GM12874 (cell line): ENCODE results near the gene LIN54.

Experiments used
- TF ChIP-seq, protein P1 (sequence below): IDR thresholded peaks from 2 replicates; pipeline ENCODE4 v1.5.1; 2011; ENCODE audit warnings: low read depth, mild to moderate bottlenecking, control low read depth, low read length, moderate library complexity; ENCODE audit not compliant: insufficient read depth

Gene LIN54

DNA sequence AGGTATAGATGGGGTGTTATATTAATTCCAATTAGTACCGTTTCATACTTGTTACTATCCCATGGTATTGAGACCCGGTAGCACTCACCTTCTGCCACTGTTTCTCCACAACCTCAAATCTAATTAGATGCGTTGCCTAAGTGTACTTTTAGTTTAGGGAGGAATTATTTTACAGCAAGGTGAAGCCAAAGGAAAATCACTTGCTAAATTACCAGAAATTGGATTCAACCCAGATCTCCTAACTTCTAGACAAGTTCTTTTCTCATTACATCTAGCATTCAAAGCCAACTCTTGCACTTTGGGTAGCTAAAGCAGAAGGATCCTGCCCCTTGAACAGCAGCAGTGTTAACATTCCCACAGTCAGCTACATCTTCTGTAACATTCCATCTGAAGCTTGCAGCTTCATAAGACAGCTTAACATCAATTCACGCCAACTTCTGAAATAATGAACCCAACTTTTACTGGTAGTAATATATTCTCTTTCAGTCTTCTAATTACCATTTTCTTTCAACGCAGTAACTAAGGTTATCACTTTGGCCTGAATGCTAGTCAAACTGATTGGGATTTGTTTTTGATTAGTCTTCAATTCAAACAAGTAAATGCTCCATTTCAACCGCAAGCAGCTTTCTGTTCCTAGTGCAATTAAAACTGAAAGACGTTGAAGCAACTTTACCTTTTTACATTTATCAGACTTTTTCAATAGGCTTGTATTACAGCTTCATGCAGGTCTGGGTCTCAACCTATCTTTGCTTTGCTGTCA lies 118.7 kb downstream of the LIN54 start:
- TF ChIP-seq, protein P1, sequence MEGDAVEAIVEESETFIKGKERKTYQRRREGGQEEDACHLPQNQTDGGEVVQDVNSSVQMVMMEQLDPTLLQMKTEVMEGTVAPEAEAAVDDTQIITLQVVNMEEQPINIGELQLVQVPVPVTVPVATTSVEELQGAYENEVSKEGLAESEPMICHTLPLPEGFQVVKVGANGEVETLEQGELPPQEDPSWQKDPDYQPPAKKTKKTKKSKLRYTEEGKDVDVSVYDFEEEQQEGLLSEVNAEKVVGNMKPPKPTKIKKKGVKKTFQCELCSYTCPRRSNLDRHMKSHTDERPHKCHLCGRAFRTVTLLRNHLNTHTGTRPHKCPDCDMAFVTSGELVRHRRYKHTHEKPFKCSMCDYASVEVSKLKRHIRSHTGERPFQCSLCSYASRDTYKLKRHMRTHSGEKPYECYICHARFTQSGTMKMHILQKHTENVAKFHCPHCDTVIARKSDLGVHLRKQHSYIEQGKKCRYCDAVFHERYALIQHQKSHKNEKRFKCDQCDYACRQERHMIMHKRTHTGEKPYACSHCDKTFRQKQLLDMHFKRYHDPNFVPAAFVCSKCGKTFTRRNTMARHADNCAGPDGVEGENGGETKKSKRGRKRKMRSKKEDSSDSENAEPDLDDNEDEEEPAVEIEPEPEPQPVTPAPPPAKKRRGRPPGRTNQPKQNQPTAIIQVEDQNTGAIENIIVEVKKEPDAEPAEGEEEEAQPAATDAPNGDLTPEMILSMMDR, result no peak

DNA sequence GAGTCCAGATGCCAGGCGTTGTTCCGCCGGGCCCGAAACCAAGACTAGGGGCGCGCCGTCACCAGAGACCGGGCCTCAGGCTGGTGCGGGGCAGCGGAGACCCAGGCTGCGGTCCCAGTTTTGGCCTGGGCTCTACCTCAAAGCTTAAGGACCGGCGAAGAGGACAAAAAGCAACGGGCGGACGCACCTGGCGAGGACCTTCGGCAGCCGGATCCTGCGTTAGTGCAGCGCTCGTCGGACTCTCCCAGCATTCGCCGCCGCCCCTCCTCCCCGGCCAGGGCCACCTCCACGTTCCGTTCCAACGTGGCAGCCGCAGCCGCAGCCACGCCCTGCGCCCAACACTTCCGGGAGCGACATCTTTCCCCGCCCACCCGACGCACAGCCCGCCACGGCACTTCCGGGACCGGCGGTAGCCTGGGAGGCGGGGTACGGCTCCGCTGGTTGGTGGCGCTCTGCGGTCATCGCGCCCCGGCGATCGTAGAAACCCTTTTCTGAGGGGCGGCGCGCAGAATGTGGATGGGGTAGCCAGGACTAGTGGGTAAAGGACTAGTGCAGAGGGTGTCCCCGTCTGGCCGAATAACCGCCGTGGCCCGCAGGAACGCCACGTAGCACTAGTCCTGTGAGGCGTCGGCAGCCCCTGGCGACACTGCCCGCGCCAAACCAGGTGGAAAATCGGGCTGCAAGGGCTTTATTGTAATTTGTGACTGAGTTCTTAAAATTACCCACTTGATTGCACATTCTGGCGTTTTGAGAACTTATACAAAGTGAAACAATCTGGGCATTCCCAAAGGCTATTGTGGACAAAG lies 119.5 kb downstream of the LIN54 start, which contains the start of gene SEC31A:
SEC31A (minus strand) TSS at position 253 of the 806 bp plus-strand sequence. CDS start 9,217 bp downstream, outside the sequence.
- TF ChIP-seq, protein P1, result no peak

DNA sequence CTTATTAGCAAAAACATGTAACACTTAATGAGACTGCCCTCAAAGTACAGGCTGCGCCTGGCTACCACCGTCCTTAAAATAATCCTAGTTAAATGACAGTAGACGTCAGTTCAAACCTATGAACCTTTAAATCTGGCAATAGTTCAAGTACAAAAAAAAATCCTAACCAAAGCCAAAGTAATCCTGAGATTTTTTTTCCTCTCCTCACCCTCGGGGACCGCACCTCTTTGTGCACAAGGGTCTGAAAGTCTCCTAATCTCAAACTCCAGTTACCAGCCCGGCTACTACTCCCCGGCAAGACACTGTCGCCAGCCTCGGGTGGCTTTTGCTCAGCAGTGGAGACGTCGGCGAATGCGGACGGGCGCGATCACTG lies 120.1 kb downstream of the LIN54 start:
- TF ChIP-seq, protein P1, result no peak

DNA sequence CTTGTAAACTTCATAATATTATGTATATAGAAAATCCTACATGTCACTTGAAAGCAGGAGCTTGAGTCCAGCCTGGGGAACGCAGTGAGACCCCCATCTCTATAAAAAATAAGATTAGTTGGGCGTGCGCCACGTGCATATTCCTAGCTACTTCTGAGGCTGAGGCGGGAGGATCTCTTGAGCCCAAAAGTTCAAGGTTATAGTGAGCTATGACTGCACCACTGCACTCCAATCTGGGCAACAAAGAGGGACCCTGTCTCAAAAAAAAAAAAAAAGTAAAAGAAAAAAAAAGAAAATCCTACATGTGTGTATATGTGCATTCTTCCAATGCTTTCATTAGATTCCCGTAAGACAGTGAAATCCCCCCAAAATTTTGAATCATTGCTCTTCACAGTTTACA lies 121.3 kb downstream of the LIN54 start:
- TF ChIP-seq, protein P1, result no peak

DNA sequence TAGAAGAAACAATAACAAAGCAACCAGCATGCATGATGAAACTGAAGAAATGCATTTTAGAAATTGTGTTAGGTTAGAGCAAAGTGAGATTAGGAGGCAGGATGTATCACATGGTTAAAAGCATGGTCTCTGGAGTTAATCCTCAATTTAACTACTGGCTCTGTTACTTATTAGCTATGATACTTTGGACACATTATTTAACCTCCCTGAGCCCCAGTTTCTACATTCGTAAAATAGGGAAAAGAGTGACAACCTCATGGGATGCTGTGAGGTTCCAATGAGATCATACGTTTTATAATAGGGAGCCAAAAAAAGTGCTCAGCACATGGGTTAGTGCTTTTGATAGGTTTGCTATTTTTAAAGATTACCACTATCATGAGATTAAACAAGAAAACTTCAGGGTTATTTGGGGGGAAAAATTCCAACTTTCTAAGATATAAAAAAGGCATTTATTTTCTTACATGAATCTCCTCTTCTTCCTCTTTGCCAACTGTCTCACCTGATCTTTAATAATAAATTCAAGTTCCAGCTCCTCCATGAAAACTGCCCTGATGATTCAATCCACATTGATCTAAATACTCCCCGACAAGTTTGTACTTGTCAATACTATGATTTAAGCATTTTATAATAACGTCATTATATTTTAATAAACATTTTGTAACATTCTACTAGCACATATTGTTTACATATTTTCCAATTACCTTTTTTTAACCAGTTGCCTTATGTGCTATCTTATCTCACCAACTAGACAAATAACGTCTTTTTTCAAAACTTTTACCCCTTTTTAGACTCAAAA lies 124.3 kb downstream of the LIN54 start:
- TF ChIP-seq, protein P1, result no peak

DNA sequence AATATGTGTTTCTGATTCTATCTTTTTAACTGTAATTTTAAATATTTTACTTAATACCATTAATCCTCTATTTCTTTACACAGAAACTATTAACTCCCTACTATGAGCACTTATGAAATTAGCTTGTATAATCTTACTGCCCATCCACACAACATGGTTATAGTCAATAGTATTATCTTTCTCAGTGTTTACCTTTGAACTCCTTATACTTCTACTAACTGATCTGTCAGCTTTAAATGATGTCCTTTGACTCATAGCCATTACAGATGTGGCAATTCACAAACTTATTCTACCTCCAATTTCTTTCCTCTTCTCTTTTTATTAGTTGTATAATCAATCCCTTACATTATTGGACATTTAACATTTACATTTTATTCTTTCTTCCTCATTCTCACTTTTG lies 125.2 kb downstream of the LIN54 start:
- TF ChIP-seq, protein P1, result no peak
